Thyroid gland (tissue), 4 donors: ENCODE data around the gene ZNF264.

ENCODE experiments used
- POLR2A ChIP-seq, 2 donors: fragments of 450-650 bp; IDR thresholded peaks; one replicate each; pipeline ENCODE4 v1.6.1; 2017; ENCODE audit warnings: antibody characterized with exemption in 2 of 2, mild to moderate bottlenecking in 2 of 2, moderate library complexity in 1 of 2
- TF ChIP-seq, protein P1 (sequence below), 6 experiments: fragments of 200-600 bp in 3 of 6; fragments of 450-650 bp in 3 of 6; sonication (generic) in 3 of 6; IDR thresholded peaks; one replicate each; pipeline ENCODE4 v1.5.1; 2016 to 2019; ENCODE audit warnings: antibody characterized with exemption in 6 of 6, mild to moderate bottlenecking in 2 of 6, inconsistent platforms in 1 of 6, moderate library complexity in 1 of 6

DNA sequence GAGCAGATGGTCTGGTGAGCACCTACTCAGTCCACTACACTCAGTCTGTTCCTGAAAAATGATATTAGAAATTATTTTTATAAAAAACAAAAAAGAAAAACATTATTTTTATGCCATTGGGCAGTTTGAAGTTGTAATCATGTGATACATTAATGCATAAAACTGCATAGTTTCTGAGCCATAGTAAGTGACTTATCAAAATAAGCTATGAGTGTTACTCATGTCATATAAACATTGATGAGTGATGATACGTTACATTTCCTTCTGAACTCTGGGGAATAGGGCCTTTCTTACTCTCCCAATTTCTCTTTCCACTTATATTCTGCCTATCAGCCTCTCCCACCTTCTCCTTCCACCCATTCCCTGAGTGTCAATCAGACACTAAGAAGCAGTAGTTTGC, 58.0 kb downstream of the ZNF264 start:
- TF ChIP-seq, protein P1, sequence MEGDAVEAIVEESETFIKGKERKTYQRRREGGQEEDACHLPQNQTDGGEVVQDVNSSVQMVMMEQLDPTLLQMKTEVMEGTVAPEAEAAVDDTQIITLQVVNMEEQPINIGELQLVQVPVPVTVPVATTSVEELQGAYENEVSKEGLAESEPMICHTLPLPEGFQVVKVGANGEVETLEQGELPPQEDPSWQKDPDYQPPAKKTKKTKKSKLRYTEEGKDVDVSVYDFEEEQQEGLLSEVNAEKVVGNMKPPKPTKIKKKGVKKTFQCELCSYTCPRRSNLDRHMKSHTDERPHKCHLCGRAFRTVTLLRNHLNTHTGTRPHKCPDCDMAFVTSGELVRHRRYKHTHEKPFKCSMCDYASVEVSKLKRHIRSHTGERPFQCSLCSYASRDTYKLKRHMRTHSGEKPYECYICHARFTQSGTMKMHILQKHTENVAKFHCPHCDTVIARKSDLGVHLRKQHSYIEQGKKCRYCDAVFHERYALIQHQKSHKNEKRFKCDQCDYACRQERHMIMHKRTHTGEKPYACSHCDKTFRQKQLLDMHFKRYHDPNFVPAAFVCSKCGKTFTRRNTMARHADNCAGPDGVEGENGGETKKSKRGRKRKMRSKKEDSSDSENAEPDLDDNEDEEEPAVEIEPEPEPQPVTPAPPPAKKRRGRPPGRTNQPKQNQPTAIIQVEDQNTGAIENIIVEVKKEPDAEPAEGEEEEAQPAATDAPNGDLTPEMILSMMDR (IDR thresholded peaks at IDR 0.05) = no peak
- TF ChIP-seq POLR2A (IDR thresholded peaks at IDR 0.05) = no peak
